Fibroblast of upper back skin (primary cell): ENCODE data around the gene SOX8.

Experiments
- DNase-seq: peaks from one replicate; pipeline ENCODE4 v3.0.0-alpha.2; 2013

The SOX8 gene

DNA sequence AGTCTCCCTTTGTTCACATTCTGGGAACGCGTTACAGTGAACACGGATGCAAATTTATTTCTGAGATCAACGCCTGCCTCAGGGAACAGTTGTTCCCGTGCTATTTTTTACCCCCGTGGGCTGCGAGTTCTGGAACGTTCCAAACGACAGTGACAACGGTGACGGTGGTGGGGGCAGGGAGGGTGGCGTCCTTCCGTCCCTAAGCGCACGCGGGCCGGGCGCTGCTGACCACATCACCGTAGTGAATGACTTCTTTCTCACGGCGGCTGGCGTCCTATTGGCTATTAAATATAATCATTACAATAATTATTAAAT, 45.9 kb downstream of the SOX8 start:
- DNase-seq, result no peak

DNA sequence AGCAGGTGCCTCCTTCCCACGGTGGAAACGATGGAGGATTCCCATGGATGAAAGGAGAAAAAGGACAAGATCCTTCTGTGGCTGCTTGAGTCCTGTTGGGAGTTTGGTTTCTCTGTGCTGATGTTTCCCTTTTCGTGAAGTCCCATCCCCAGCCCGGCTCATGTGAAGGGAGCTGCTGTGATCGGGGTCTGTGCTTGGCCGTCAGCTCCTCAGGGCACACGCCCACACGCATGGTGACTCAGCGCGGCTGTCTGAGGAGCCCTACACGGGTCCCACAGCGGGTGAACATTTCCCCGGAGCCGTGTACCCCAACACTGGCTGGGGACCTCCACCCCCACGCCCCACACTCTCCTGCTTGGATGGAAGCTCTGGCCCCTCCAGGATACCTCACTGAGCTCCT, 46.5 kb downstream of the SOX8 start:
- DNase-seq, result no peak

- no peak for DNase-seq
These were observed 47.1 kb downstream of the SOX8 start for GRCh38 chr16:1028524-1029258.

GRCh38 chr16:1029259-1029545, 47.6 kb downstream of the SOX8 start:
- DNase-seq, result no peak

DNA sequence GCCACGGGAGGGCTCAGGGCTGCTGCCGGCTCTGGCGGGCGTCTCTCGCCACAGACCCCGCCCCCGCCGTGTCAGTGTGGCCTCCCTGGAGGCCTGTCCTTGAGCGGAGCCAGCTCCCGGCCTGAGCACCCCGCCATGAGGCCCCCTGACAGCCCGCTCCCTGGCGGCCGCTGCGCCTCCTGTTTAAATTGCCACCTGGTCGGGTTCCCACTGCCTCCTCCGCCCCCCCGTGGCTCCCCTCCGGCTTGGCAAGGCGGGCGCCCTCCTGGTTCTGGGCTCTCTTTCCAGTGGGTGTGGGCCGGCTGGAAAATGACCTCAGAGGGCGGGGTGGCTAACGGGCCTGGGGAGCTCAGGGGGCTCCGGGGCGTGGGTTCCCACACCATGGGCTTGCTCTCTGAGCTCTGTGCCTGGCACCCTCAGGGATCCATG, 48.9 kb downstream of the SOX8 start:
- no peak for DNase-seq

- no peak for DNase-seq
These were observed 50.1 kb downstream of the SOX8 start for GRCh38 chr16:1031666-1032065.

GRCh38 chr16:1032607-1033006, 51.0 kb downstream of the SOX8 start:
- DNase-seq, result no peak

GRCh38 chr16:1033128-1033679, 51.6 kb downstream of the SOX8 start:
- DNase-seq, result no peak

DNA sequence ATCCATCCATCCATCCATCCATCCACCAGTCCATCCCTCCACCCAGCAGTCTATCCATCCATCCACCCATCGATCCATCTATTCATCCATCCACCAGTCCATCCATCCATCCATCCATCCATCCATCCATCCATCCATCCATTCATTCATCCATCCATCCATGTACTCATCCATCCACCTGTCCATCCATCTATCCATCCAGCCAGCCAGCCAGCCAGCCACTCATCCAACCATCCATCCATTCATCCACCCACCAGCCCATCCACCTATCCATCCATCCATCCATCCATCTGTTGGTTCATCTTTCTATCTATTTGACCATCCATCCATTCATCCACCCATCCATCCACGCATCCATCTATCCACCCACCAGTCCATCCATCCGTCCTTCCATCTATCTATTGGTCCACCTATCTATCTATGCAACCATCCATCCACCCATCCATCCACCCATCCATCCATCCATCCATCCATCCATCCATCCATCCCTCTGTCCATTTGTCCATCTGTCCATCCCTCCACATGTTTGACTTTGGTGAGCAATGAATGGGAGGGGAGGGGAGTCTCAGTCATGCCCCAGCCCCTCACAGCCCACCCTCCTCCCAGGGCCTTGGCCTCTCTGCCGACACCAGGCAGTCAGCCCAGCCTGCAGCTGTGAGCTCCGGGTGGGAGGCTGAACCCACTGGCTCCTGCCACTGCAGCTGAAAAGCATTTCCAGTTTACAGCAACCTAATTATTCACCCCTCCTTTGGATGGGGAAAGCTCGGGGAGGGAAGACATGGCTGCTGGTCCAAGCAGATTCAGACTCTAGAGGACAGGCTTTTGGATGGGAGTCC, 52.9 kb downstream of the SOX8 start:
- DNase-seq, result no peak

DNA sequence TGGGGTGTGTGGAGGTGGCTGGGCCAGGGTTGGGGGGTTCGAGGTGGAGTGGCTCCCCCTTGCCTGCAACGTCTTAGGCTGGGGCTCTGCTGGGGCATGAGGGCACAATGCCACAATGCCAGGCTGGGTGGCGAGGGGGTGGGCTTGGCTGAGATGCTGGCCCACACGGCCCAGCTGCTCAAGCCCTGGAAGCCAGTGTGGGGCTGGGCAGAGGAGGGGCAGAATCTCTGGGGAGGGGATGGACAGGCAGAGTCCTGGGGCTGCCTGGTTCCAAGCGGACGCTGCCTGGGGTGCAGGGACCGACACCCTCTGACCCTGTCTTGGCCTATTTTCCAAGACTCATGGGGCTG, 53.5 kb downstream of the SOX8 start:
- DNase-seq, result no peak

DNA sequence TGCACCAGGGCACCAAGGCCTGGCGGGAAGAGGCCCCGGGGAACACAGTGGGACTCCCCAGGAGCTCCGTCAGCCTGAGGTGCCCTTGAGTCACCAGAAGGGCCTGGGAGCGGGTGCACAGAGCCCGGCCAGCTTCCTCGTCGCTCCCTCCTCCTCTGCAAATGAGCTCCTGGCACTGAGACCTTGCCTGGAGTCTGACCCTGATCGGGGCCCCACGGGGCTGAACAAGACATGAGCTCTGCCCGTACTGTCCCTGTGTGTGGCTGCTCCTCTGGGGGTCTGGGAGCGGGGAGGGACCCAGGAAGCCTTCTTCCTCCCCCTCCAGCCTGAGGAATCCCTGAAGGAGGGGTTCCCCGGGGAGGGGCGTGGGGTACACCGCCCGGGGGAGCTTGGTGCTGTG, 54.6 kb downstream of the SOX8 start:
- no peak for DNase-seq
